ENCODE data around the gene GPR78.

Gene GPR78

DNA sequence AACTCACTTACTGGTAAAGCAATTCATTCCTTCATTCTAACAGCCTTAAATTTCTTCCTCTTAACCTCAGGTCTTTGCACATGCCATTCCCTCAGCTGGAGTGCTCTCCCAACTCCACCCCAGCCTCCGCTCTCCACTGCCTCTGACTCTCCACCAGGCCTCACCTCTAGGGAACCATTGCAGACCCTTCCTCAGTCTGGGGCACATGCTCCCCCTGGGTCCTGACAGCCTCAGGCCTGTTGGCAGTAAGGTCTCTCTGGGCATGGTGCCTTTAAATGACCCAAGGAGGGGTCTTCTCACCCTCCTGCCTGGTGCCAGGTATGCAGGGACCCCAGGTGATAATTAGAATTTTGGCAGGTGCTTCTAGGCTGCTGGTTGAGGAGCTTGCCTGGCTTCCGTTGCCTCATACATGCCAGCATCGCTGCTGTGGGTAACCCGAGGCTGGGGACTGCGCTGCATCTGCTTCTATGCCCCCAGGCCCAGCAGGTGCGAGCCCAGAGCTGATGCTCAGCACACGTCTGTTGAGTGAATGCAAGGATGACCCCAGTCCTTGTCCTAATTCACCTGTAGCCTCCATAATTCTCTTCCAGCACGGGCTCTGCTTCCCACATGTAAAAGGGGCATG lies 27.5 kb upstream of the GPR78 start:
- Mint-ChIP-seq H3K4me3 (no peak overlapping the region), H3K36me3 (ENCODE audit: low read depth) (no peaks in the 10 kb centered on the region), H3K4me1 (no peaks in the 10 kb centered on the region), H3K27ac (no peak overlapping the region), H3K27me3 (peaks cover 2% of the 10 kb centered on the region), H3K9me3 (no peaks in the 10 kb centered on the region)
- no peak for ATAC-seq
- no peak for DNase-seq

- Mint-ChIP-seq H3K4me1 (no peaks in the 10 kb centered on the region), H3K27ac (no peak overlapping the region), H3K36me3 (ENCODE audit: low read depth) (no peaks in the 10 kb centered on the region), H3K9me3 (no peaks in the 10 kb centered on the region), H3K27me3 (peaks cover 2% of the 10 kb centered on the region), H3K4me3 (no peak overlapping the region)
- no peak for ATAC-seq
- no peak for DNase-seq
Measured at GRCh38 chr4:8553216-8553615, 27.0 kb upstream of the GPR78 start.

- H3K27me3 Mint-ChIP-seq = peaks cover 2% of the 10 kb centered on the region
- ATAC-seq (no peak), DNase-seq (no peak)
- no peaks in the 10 kb centered on the region for H3K9me3 Mint-ChIP-seq
- H3K36me3 Mint-ChIP-seq (ENCODE audit: low read depth) = no peaks in the 10 kb centered on the region
- H3K4me3 Mint-ChIP-seq = no peak overlapping the region
- no peak overlapping the region for H3K27ac Mint-ChIP-seq
- H3K4me1 Mint-ChIP-seq = no peaks in the 10 kb centered on the region
Measured at GRCh38 chr4:8553991-8554405, 26.2 kb upstream of the GPR78 start.

- no peak for ATAC-seq
- Mint-ChIP-seq H3K9me3 (no peaks in the 10 kb centered on the region), H3K36me3 (ENCODE audit: low read depth) (no peaks in the 10 kb centered on the region), H3K27me3 (peaks cover 2% of the 10 kb centered on the region), H3K4me3 (no peak overlapping the region), H3K4me1 (no peaks in the 10 kb centered on the region), H3K27ac (no peak overlapping the region)
- DNase-seq = no peak
Measured at GRCh38 chr4:8554555-8555100, 25.6 kb upstream of the GPR78 start.

DNA sequence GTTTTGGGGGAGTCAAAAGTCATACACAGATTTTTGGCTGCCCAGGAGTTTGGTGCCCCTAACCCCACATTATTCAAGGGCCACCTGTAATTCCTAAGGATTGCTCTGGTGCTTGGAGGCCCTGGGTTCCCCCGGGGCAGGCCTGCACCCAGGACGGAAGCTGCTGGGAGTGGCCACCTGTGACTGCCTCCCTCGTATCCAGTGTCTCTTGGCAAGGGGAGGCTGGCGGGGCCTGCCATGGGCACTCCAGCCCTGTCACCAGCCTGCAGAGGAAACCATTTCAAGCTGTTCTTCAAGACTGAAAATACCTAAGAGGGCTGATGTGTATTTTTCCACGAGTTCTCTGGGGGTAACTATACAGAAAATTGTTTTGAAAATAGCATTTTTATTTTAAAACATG lies 24.5 kb upstream of the GPR78 start:
- no peak overlapping the region for H3K27ac Mint-ChIP-seq
- H3K36me3 Mint-ChIP-seq (ENCODE audit: low read depth) = no peaks in the 10 kb centered on the region
- no peak for DNase-seq
- H3K27me3 Mint-ChIP-seq = peaks cover 2% of the 10 kb centered on the region
- H3K4me1 Mint-ChIP-seq = no peaks in the 10 kb centered on the region
- ATAC-seq = no peak
- H3K4me3 Mint-ChIP-seq = no peak overlapping the region
- H3K9me3 Mint-ChIP-seq = no peaks in the 10 kb centered on the region

DNA sequence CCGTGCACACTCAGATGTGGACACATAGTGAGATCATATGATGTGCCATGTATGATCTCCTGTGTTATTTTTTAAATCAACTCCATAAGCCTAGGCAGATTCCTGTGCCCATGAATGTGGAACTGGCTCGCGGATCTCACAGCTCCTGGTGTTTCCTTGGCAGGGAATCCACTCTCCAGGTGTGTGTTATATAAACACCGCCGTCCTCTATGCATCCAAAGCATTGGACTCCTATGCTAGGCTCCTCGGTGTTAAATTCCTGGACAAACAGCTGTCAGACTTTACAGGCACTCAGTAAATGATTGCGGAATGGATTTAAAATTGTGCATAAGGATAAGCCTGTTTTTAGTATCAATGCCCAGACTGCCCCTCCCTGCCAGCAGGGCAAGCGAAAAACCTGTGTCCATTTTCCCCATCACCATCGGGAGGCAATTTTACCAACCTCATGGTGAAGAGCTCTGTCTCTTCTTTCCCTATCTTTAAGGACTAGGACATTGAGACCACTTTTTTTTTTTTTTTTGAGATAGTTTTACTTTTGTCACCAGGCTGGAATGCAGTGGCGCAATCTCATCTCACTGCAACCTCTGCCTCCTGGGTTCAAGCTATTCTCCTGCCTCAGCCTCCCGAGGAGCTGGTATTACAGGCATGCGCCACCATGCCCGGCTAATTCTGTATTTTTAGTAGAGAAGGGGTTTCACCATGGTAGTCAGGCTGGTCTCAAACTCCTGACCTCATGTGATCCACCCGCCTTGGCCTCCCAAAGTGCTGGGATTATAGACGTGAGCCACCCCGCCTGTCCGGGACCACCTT lies 23.6 kb upstream of the GPR78 start:
- Mint-ChIP-seq H3K4me3 (no peak overlapping the region), H3K4me1 (no peaks in the 10 kb centered on the region), H3K27ac (no peak overlapping the region), H3K27me3 (peaks cover 3% of the 10 kb centered on the region), H3K36me3 (ENCODE audit: low read depth) (no peaks in the 10 kb centered on the region), H3K9me3 (no peaks in the 10 kb centered on the region)
- DNase-seq (no peak), ATAC-seq (no peak)

GRCh38 chr4:8557151-8558076 lies 22.8 kb upstream of the GPR78 start:
- ATAC-seq (no peak), DNase-seq (no peak)
- Mint-ChIP-seq H3K4me3 (no peak overlapping the region), H3K27ac (no peak overlapping the region), H3K4me1 (no peaks in the 10 kb centered on the region), H3K9me3 (no peaks in the 10 kb centered on the region), H3K27me3 (peaks cover 4% of the 10 kb centered on the region), H3K36me3 (ENCODE audit: low read depth) (no peaks in the 10 kb centered on the region)

DNA sequence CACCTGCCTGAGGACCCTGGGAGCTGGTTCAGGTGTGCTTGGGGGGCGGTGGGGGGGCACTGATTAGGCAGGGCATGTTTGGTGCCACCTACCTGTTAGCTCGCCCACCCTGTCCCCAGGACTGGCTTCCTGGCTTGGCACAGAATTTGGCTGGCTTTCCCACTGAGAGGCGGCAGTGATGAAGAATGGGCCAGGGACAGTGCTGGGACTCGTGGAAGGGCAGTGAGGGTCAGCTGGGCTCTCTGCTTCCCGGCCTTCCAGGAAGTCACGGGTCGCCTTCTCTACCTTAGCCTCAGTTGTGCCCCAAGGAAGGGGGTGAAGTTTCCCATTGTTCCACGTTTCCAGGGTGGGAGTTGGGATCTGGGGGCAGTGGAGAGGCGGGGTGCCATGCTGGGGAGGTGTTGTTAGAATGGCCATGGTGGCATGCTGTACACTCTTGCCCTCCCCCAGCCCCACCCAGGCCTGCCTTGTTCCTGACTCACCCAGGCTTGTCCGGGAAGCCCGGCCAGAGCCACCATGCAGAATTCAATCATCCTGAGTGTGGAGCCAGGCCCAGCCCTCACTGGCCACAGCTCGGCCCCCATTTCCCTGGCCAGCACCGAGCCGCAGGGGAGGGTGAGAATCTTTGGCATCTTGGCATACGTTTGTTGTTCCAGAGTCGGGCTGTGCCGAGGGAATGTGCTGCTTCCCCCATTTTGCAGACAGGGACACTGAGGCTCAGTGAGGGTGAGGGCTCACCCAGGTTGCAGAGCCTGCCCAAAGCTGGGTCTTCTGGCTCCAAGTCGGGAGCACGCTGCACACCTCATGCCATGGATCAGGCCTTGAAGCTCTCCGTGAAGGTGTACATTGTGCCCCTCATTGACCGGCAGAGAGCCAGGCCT lies 21.9 kb upstream of the GPR78 start:
- Mint-ChIP-seq H3K9me3 (no peaks in the 10 kb centered on the region), H3K27me3 (peaks cover 4% of the 10 kb centered on the region), H3K4me1 (no peaks in the 10 kb centered on the region), H3K36me3 (ENCODE audit: low read depth) (no peaks in the 10 kb centered on the region), H3K4me3 (no peak overlapping the region), H3K27ac (no peak overlapping the region)
- no peak for DNase-seq
- ATAC-seq = no peak

- peaks cover 4% of the 10 kb centered on the region for H3K27me3 Mint-ChIP-seq
Measured at GRCh38 chr4:8559011-8559410, 21.2 kb upstream of the GPR78 start.

DNA sequence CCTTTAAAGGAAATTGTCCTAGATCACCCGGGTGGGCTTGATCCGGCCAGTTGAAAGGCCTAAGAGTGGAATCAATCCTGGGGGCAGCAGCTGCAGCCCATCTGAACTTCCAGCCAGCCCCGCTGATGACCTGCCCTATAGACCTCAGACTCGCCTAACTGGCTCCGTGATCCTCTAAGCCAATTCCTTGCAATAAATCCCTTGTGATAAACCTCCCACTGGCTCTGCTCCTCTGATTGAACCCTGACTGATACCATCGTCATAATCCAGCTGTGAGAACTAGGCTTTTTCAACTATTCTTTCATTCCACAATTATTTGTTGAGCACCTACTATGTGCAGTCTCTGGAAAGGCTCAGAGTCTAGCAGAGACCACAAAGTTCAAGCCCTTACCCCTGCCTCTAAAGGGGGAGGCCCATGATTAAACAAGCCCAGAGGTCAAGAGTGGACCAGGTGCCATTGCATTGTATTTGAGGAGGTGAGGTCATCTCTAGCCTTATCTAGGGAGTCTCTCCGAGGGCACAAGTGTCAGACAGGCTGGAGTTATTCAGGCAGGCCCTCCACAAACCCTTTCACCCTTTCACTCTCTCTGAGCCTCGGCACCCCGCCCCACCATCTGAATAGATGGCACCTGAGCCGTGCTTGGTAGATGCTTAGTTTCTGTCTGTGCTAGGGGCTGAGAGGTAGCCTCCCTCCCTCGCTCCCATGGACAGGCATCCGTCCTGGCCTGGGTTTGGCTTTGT lies 20.5 kb upstream of the GPR78 start:
- Mint-ChIP-seq H3K36me3 (ENCODE audit: low read depth) (no peaks in the 10 kb centered on the region), H3K4me3 (no peak overlapping the region), H3K4me1 (no peaks in the 10 kb centered on the region), H3K9me3 (no peaks in the 10 kb centered on the region), H3K27me3 (peaks cover 4% of the 10 kb centered on the region), H3K27ac (no peak overlapping the region)
- ATAC-seq = no peak
- DNase-seq = no peak

More at GRCh38 chr4:8559011-8559410, 21.2 kb upstream of the GPR78 start:
- Mint-ChIP-seq H3K4me1 (no peaks in the 10 kb centered on the region), H3K27ac (no peak overlapping the region), H3K4me3 (no peak overlapping the region), H3K36me3 (ENCODE audit: low read depth) (no peaks in the 10 kb centered on the region), H3K9me3 (no peaks in the 10 kb centered on the region)
- ATAC-seq (no peak), DNase-seq (no peak)

DNA sequence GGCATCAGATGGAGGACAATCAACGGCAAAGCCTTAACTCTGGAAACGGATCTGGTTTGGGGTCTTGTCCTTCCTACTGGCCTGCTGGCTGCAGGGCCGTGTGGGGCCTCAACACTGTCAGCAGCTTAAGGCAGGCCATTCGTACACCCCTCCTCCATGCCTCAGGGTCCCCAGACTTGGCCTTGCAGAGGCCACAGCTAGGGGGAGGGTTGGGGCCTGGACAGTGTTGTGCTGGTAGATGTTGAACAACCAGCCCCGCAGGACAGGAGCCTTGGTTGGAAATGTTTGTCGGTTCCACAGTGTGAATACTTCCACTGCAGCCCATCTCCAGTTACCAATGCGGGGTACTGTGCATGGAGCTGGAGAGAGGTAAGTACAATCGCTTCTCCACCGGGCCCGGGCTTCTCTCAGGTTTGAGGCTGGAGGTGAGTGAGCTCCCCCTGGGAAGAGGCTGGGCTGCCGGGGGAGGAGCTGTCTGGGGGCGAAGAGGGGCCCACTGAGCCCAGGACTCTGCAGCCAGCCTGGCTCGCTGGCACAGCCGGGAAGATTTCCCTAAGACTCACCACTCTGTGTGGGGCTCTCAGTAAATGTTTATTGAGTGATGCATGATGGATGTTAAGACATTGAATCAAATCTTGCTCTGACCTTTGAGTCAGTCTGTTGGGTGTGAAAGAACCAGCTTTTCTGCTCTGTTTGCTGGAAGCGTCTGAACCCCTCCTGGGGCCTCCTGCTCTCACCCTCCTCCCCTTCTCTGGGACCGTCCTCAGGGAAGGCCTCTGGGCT lies 19.7 kb upstream of the GPR78 start:
- Mint-ChIP-seq H3K27ac (no peak overlapping the region), H3K4me3 (no peak overlapping the region), H3K4me1 (no peaks in the 10 kb centered on the region), H3K27me3 (peaks cover 4% of the 10 kb centered on the region), H3K36me3 (ENCODE audit: low read depth) (no peaks in the 10 kb centered on the region), H3K9me3 (no peaks in the 10 kb centered on the region)
- DNase-seq = no peak
- no peak for ATAC-seq

- no peak overlapping the region for H3K4me3 Mint-ChIP-seq
- H3K27me3 Mint-ChIP-seq = peaks cover 5% of the 10 kb centered on the region
- no peaks in the 10 kb centered on the region for H3K4me1 Mint-ChIP-seq
- no peaks in the 10 kb centered on the region for H3K36me3 Mint-ChIP-seq (ENCODE audit: low read depth)
- no peak overlapping the region for H3K27ac Mint-ChIP-seq
- no peaks in the 10 kb centered on the region for H3K9me3 Mint-ChIP-seq
- ATAC-seq (no peak), DNase-seq (no peak)
Measured at GRCh38 chr4:8564595-8564994, 15.6 kb upstream of the GPR78 start.
